HCT116 (cell line): ENCODE results near the gene CINP. TPM values are rescaled to one million over a fixed set of nuclear protein-coding genes. Genes with fewer than 3 reads are reported as not detected.

Experiments used
- ATAC-seq: fragments of 200-7000 bp; cut with Tn5 transposase; 2 replicates; pipeline ENCODE4 v1.9.1; 2020; ENCODE audit warnings: mild to moderate bottlenecking, moderate library complexity
- BruUV-seq: library from RNA; stranded (reverse); fragments of 400-500 nt; replicated peaks from 2 replicates; lab custom pipeline; 2021; lab: Mats Ljungman, UMichigan
- CTCF ChIA-PET: fragments of 300-600 bp; sonication (Branson Sonifier 250); formaldehyde crosslinking; loops from one replicate; lab custom pipeline; 2021; ENCODE audit warnings: antibody characterized with exemption; lab: Charles Lee
- POLR2A ChIA-PET: fragments of 300-600, 350-600 bp; sonication (Branson Sonifier 250); formaldehyde crosslinking; loops from one replicate; lab custom pipeline; 2021; ENCODE audit warnings: antibody characterized with exemption; lab: Charles Lee
- RAD21 ChIA-PET, 2 experiments: fragments of 300-600 bp; sonication (Branson Sonifier 250); formaldehyde crosslinking; loops; one replicate each; lab custom pipeline; 2023; ENCODE audit warnings: low total read pairs in 2 of 2; ENCODE audit not compliant: uncharacterized antibody in 2 of 2, unreplicated experiment in 2 of 2, low non-redundant PET in 1 of 2; lab: Charles Lee
- DNase-seq: peaks from one replicate; pipeline ENCODE4 v3.0.0-alpha.2; 2010; ENCODE audit warnings: low read depth, low spot score
- H2AFZ ChIP-seq: fragments of 200-600 bp; shearing (Covaris generic), sonication (generic); 2 replicates; pipeline ENCODE4 v1.6.1; 2017; ENCODE audit warnings: low read depth, mixed run types, mixed read lengths, antibody characterized with exemption, low read length; ENCODE audit not compliant: poor library complexity, severe bottlenecking
- H3K27ac ChIP-seq: 2 replicates; pipeline ENCODE4 v1.5.1; 2012; ENCODE audit warnings: low read depth, low read length
- H3K27me3 ChIP-seq: fragments of 200-600 bp; sonication (generic); 2 replicates; pipeline ENCODE4 v1.6.1; 2016; ENCODE audit warnings: mixed run types, low read length, mixed read lengths; ENCODE audit not compliant: insufficient read depth
- H3K36me3 ChIP-seq, 2 experiments: fragments of 200-500 bp in 1 of 2; fragments of 200-600 bp in 1 of 2; sonication (Bioruptor generic) in 1 of 2; sonication (generic) in 1 of 2; 2 replicates each; pipeline versions ENCODE4 v1.5.1 to v1.6.1; 2014 to 2016; ENCODE audit warnings: low read length in 2 of 2, inconsistent platforms in 1 of 2, mixed read lengths in 1 of 2, mixed run types in 1 of 2; ENCODE audit not compliant: insufficient read depth in 2 of 2, control insufficient read depth in 1 of 2
- H3K4me1 ChIP-seq, 2 experiments: fragments of 200-600 bp in 1 of 2; sonication (generic) in 1 of 2; 2 replicates each; pipeline versions ENCODE4 v1.5.1 to v1.6.1; 2012 to 2017; ENCODE audit warnings: low read length in 2 of 2, inconsistent platforms in 1 of 2, mild to moderate bottlenecking in 1 of 2, mixed read lengths in 1 of 2, mixed run types in 1 of 2, moderate library complexity in 1 of 2; ENCODE audit not compliant: insufficient read depth in 2 of 2, control insufficient read depth in 1 of 2
- H3K4me2 ChIP-seq: fragments of 200-600 bp; sonication (generic); 2 replicates; pipeline ENCODE4 v1.6.1; 2017; ENCODE audit warnings: mixed run types, low read length, mixed read lengths
- H3K4me3 ChIP-seq, 2 experiments: fragments of 200-600 bp in 1 of 2; sonication (generic) in 1 of 2; replicated peaks in 1 of 2; 2 replicates each; pipeline ENCODE4 v1.5.1; 2011 to 2016; ENCODE audit warnings: low read length in 2 of 2, control low read depth in 1 of 2, low read depth in 1 of 2, mild to moderate bottlenecking in 1 of 2, mixed read lengths in 1 of 2, mixed run types in 1 of 2
- H3K79me2 ChIP-seq: fragments of 200-600 bp; sonication (generic); 2 replicates; pipeline ENCODE4 v1.6.1; 2017; ENCODE audit warnings: mild to moderate bottlenecking, mixed run types, low read length, moderate library complexity, mixed read lengths; ENCODE audit not compliant: insufficient read depth
- H3K9ac ChIP-seq: fragments of 200-600 bp; sonication (generic); 2 replicates; pipeline ENCODE4 v1.6.1; 2016; ENCODE audit warnings: low read length, mixed read lengths
- H3K9me2 ChIP-seq: fragments of 200-600 bp; sonication (generic), shearing (Covaris generic); 2 replicates; pipeline ENCODE4 v1.6.1; 2017; ENCODE audit warnings: mixed run types, mild to moderate bottlenecking, moderate library complexity; ENCODE audit not compliant: insufficient read depth
- H3K9me3 ChIP-seq, 2 experiments: fragments of 200-500 bp in 1 of 2; fragments of 200-600 bp in 1 of 2; sonication (Bioruptor generic) in 1 of 2; sonication (generic) in 1 of 2; 2 replicates each; pipeline ENCODE4 v1.6.1; 2014 to 2017; ENCODE audit warnings: low read length in 2 of 2, mixed read lengths in 2 of 2, inconsistent platforms in 1 of 2, low read depth in 1 of 2, mild to moderate bottlenecking in 1 of 2, mixed run types in 1 of 2, moderate library complexity in 1 of 2; ENCODE audit not compliant: control insufficient read depth in 1 of 2, insufficient read depth in 1 of 2
- H4K20me1 ChIP-seq: fragments of 200-600 bp; sonication (generic), shearing (Covaris generic); 2 replicates; pipeline ENCODE4 v1.6.1; 2017; ENCODE audit warnings: mixed run types, mild to moderate bottlenecking, moderate library complexity; ENCODE audit not compliant: insufficient read depth
- ATF3 ChIP-seq: IDR thresholded peaks from 2 replicates; pipeline ENCODE4 v1.6.1; 2012
- EGR1 ChIP-seq: IDR thresholded peaks from 2 replicates; pipeline ENCODE4 v1.6.1; 2012; ENCODE audit warnings: low read depth
- ELF1 ChIP-seq: IDR thresholded peaks from 2 replicates; pipeline ENCODE4 v1.6.1; 2012; ENCODE audit warnings: low read depth, borderline replicate concordance
- EZH2 ChIP-seq: fragments of 200-600 bp; sonication (generic); IDR thresholded peaks from 2 replicates; pipeline ENCODE4 v1.6.1; 2017; ENCODE audit warnings: antibody characterized with exemption, mixed run types
- FOSL1 ChIP-seq: IDR thresholded peaks from 2 replicates; pipeline ENCODE4 v1.6.1; 2012; ENCODE audit warnings: low read depth
- JUND ChIP-seq: IDR thresholded peaks from 2 replicates; pipeline ENCODE4 v1.6.1; 2012
- MAX ChIP-seq: IDR thresholded peaks from 2 replicates; pipeline ENCODE4 v1.6.1; 2012
- POLR2A ChIP-seq: IDR thresholded peaks from 2 replicates; pipeline ENCODE4 v1.7.0; 2011; ENCODE audit warnings: borderline replicate concordance; ENCODE audit not compliant: insufficient read depth, insufficient read length; ENCODE audit errors: extremely low read depth
- POLR2AphosphoS5 ChIP-seq: IDR thresholded peaks from 2 replicates; pipeline ENCODE4 v1.6.1; 2011; ENCODE audit warnings: mild to moderate bottlenecking, low read depth, low read length, moderate library complexity
- SIN3A ChIP-seq: IDR thresholded peaks from 2 replicates; pipeline ENCODE4 v1.6.1; 2012; ENCODE audit warnings: low read depth
- SRF ChIP-seq: IDR thresholded peaks from 2 replicates; pipeline ENCODE4 v1.6.1; 2012; ENCODE audit warnings: low read depth
- TCF7L2 ChIP-seq: IDR thresholded peaks from 2 replicates; pipeline ENCODE4 v1.7.0; 2011; ENCODE audit warnings: borderline replicate concordance, inconsistent platforms; ENCODE audit not compliant: insufficient read depth, insufficient read length; ENCODE audit errors: extremely low read depth
- YY1 ChIP-seq: IDR thresholded peaks from 2 replicates; pipeline ENCODE4 v1.6.1; 2011; ENCODE audit warnings: low read length, low read depth, moderate library complexity, mild to moderate bottlenecking; ENCODE audit not compliant: insufficient replicate concordance; ENCODE audit errors: extremely low read depth
- ZBTB33 ChIP-seq: IDR thresholded peaks from 2 replicates; pipeline ENCODE4 v1.6.1; 2011; ENCODE audit warnings: mild to moderate bottlenecking, low read length, moderate library complexity; ENCODE audit not compliant: insufficient replicate concordance; ENCODE audit errors: extremely low read depth
- ZFX ChIP-seq: fragments of 450-650 bp; IDR thresholded peaks from 2 replicates; pipeline ENCODE4 v1.6.1; 2017
- intact Hi-C: fragments of 100-400 bp; cut with micrococcal nuclease; formaldehyde crosslinking; loops from 2 replicates; pipeline ENCODE4 v1.10.0; 2022
- total RNA-seq: library from RNA; stranded (reverse); gene quantifications from one replicate; pipeline ENCODE4 v1.2.1, GENCODE V29; 2021; ENCODE audit not compliant: unreplicated experiment
- TF ChIP-seq, protein P1 (sequence below), 3 experiments: fragments of 200-600 bp in 1 of 3; sonication (generic) in 1 of 3; IDR thresholded peaks in 2 of 3; conservative IDR thresholded peaks in 1 of 3; 2 replicates each; pipeline ENCODE4 v1.5.1; 2012 to 2017; ENCODE audit warnings: low read depth in 2 of 3, low read length in 2 of 3, antibody characterized with exemption in 1 of 3, borderline replicate concordance in 1 of 3, control low read depth in 1 of 3, mild to moderate bottlenecking in 1 of 3, mixed read lengths in 1 of 3, mixed run types in 1 of 3, moderate library complexity in 1 of 3; ENCODE audit not compliant: insufficient read depth in 1 of 3

The CINP gene
- total RNA-seq, 1 experiment from 2014 or later = 49.1 TPM

- H3K4me3 ChIP-seq = peak overlapping the region; percentile 43 to 45
- ChIA-PET POLR2A (interaction anchor here (0.6 kb wide), 1 partner anchor 245 kb away, joined by 3 read pairs; no protein-coding TSS in a partner anchor), RAD21 (no interaction called here), CTCF (interaction anchor here (1.1 to 2.2 kb wide), 4 partner anchors 12 to 271 kb away, joined by 3 to 6 read pairs (median 6); partner anchors contain the start of gene MOK)
- H3K79me2 ChIP-seq = peaks cover 19% of the 10 kb centered on the region
- H4K20me1 ChIP-seq = no peaks in the 10 kb centered on the region
- peaks cover 37 to 68% of the 10 kb centered on the region in 2 experiments for H3K4me1 ChIP-seq
- peak overlapping the region; percentile 40 for H2AFZ ChIP-seq
- intact Hi-C loops = no loop called here
- ATAC-seq = no peak
- peak overlapping the region; percentile 19 for H3K9ac ChIP-seq
- peak overlapping the region; percentile 71 for H3K27ac ChIP-seq
- TF ChIP-seq YY1 (peak; percentile 68), ZFX (0 out of 2 replicates have a peak, but pooled peaks have one; percentile 17), ZBTB33 (no peak), FOSL1 (no peak), ATF3 (no peak), TCF7L2 (no peak), EGR1 (no peak), MAX (no peak), JUND (no peak), EZH2 (no peak), POLR2A (peak; percentile 27), POLR2AphosphoS5 (no peak), SIN3A (no peak), SRF (no peak), ELF1 (no peak)
- TF ChIP-seq, protein P1, sequence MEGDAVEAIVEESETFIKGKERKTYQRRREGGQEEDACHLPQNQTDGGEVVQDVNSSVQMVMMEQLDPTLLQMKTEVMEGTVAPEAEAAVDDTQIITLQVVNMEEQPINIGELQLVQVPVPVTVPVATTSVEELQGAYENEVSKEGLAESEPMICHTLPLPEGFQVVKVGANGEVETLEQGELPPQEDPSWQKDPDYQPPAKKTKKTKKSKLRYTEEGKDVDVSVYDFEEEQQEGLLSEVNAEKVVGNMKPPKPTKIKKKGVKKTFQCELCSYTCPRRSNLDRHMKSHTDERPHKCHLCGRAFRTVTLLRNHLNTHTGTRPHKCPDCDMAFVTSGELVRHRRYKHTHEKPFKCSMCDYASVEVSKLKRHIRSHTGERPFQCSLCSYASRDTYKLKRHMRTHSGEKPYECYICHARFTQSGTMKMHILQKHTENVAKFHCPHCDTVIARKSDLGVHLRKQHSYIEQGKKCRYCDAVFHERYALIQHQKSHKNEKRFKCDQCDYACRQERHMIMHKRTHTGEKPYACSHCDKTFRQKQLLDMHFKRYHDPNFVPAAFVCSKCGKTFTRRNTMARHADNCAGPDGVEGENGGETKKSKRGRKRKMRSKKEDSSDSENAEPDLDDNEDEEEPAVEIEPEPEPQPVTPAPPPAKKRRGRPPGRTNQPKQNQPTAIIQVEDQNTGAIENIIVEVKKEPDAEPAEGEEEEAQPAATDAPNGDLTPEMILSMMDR (IDR thresholded peaks at IDR 0.05 in 2 of 3, conservative IDR thresholded peaks at IDR 0.05 in 1 of 3; ENCODE audit: borderline replicate concordance in 1 of 3, insufficient read depth in 1 of 3, low read depth in 2 of 3, low read length in 2 of 3) = peak in 1 of 3 experiments; percentile 18; a peak in 1 of 6 replicates
- H3K36me3 ChIP-seq = no peaks in the 10 kb centered on the region
- H3K27me3 ChIP-seq = no peaks in the 10 kb centered on the region
- no peaks in the 10 kb centered on the region for H3K9me2 ChIP-seq
- peak overlapping the region; percentile 76 for H3K4me2 ChIP-seq
- DNase-seq = no peak
- H3K9me3 ChIP-seq = no peaks in the 10 kb centered on the region
- BruUV-seq = no TSS peak
These were observed 45.0 kb downstream of the CINP start for GRCh38 chr14:102317564-102318248.
